GM12878 (cell line): ENCODE measurements around the gene OSBPL7. TPM values are rescaled to one million over a fixed set of nuclear protein-coding genes. Genes with fewer than 3 reads are reported as not detected.

Experiments used
- ASH2L ChIP-seq: fragments of 300-600, 200-600 bp; sonication (generic); IDR thresholded peaks from 2 replicates; pipeline ENCODE4 v1.6.1; 2017; ENCODE audit warnings: low read depth, mild to moderate bottlenecking, borderline replicate concordance
- BMI1 ChIP-seq: fragments of 450-650 bp; IDR thresholded peaks from 2 replicates; pipeline ENCODE4 v1.6.1; 2016; ENCODE audit warnings: mild to moderate bottlenecking, moderate library complexity, borderline replicate concordance
- CHD4 ChIP-seq: fragments of 200-600 bp; sonication (generic); IDR thresholded peaks from 2 replicates; pipeline ENCODE4 v1.6.1; 2016; ENCODE audit warnings: mild to moderate bottlenecking
- NBN ChIP-seq: fragments of 450-650 bp; IDR thresholded peaks from 2 replicates; pipeline ENCODE4 v1.6.1; 2016
- PAX8 ChIP-seq: fragments of 450-650 bp; IDR thresholded peaks from 2 replicates; pipeline ENCODE4 v1.6.1; 2017; ENCODE audit warnings: mild to moderate bottlenecking, moderate library complexity
- SMARCA5 ChIP-seq: fragments of 450-650 bp; IDR thresholded peaks from 2 replicates; pipeline ENCODE4 v1.6.1; 2017; ENCODE audit warnings: mild to moderate bottlenecking
- ZNF274 ChIP-seq: IDR thresholded peaks from one replicate; pipeline ENCODE4 v1.8.0; 2011; ENCODE audit not compliant: insufficient read length, insufficient read depth
- polyA plus RNA-seq, 11 experiments: library from polyadenylated mRNA; depleted of rRNA in 4 of 11; unstranded in 6 of 11; stranded (reverse) in 5 of 11; fragments of >200 nt; fragmentation: Nextera tagmentation in 4 of 11; fragmentation: Illumina TruSeq in 1 of 11; extraction: Ambion mirVana in 4 of 11; extraction: Trizol in 1 of 11; gene quantifications; 1 replicate in 1 of 11; 2 replicates in 10 of 11; pipeline versions ENCODE4 v1.2.1 to v1.2.3, GENCODE V29; 2011 to 2016; ENCODE audit warnings: inconsistent platforms in 2 of 11, missing spikeins in 2 of 11, low read depth in 1 of 11
- total RNA-seq, 4 experiments: library from RNA; depleted of rRNA in 3 of 4; stranded (reverse); fragments of >200 nt in 3 of 4; fragmentation: Illumina TruSeq in 1 of 4; extraction: Trizol in 1 of 4; gene quantifications; 2 replicates each; pipeline versions ENCODE4 v1.2.1 to v1.2.3, GENCODE V29; 2013 to 2021
- TF ChIP-seq, protein P1 (sequence below): fragments of 450-650 bp; formaldehyde crosslinking; IDR thresholded peaks from 2 replicates; pipeline ENCODE4 v1.4.0; 2020; ENCODE audit warnings: mild to moderate bottlenecking, moderate library complexity
- TF ChIP-seq, protein P2 (sequence below): fragments of 450-650 bp; IDR thresholded peaks from 2 replicates; pipeline ENCODE4 v1.6.1; 2017; ENCODE audit warnings: antibody characterized with exemption, mild to moderate bottlenecking, moderate library complexity

OSBPL7 gene
- total and polyA plus RNA-seq, 10 of the 15 experiments (the other 5 are each of a cell fraction or from before 2014, with no cell fraction given), result 0.50 to 16.1 (median 6.7) TPM

DNA sequence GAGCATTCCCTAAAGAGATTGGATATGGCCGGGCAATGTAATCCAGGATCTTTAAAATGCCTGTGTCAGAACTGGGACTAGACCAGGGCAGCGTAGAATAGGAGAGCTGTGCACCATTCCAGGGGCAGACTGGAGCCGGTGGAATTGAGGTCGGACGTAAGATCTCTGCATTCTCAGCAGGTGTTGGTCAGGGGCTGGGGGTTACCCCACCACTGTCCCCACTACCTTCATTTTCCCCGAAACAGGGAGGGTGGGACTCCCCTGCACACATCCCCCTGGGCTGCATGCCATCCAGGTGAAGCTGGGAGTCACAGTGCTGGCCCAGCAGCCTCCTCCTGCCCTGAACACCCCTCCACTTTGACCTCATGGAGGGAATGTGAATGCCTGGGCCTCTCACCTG, 17.8 kb downstream of the OSBPL7 start (continued):
- TF ChIP-seq, protein P1, sequence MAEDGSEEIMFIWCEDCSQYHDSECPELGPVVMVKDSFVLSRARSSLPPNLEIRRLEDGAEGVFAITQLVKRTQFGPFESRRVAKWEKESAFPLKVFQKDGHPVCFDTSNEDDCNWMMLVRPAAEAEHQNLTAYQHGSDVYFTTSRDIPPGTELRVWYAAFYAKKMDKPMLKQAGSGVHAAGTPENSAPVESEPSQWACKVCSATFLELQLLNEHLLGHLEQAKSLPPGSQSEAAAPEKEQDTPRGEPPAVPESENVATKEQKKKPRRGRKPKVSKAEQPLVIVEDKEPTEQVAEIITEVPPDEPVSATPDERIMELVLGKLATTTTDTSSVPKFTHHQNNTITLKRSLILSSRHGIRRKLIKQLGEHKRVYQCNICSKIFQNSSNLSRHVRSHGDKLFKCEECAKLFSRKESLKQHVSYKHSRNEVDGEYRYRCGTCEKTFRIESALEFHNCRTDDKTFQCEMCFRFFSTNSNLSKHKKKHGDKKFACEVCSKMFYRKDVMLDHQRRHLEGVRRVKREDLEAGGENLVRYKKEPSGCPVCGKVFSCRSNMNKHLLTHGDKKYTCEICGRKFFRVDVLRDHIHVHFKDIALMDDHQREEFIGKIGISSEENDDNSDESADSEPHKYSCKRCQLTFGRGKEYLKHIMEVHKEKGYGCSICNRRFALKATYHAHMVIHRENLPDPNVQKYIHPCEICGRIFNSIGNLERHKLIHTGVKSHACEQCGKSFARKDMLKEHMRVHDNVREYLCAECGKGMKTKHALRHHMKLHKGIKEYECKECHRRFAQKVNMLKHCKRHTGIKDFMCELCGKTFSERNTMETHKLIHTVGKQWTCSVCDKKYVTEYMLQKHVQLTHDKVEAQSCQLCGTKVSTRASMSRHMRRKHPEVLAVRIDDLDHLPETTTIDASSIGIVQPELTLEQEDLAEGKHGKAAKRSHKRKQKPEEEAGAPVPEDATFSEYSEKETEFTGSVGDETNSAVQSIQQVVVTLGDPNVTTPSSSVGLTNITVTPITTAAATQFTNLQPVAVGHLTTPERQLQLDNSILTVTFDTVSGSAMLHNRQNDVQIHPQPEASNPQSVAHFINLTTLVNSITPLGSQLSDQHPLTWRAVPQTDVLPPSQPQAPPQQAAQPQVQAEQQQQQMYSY, result no peak
- TF ChIP-seq ASH2L (no peak), SMARCA5 (no peak), NBN (no peak), CHD4 (no peak), PAX8 (no peak), ZNF274 (no peak), BMI1 (no peak)
- TF ChIP-seq, protein P2, sequence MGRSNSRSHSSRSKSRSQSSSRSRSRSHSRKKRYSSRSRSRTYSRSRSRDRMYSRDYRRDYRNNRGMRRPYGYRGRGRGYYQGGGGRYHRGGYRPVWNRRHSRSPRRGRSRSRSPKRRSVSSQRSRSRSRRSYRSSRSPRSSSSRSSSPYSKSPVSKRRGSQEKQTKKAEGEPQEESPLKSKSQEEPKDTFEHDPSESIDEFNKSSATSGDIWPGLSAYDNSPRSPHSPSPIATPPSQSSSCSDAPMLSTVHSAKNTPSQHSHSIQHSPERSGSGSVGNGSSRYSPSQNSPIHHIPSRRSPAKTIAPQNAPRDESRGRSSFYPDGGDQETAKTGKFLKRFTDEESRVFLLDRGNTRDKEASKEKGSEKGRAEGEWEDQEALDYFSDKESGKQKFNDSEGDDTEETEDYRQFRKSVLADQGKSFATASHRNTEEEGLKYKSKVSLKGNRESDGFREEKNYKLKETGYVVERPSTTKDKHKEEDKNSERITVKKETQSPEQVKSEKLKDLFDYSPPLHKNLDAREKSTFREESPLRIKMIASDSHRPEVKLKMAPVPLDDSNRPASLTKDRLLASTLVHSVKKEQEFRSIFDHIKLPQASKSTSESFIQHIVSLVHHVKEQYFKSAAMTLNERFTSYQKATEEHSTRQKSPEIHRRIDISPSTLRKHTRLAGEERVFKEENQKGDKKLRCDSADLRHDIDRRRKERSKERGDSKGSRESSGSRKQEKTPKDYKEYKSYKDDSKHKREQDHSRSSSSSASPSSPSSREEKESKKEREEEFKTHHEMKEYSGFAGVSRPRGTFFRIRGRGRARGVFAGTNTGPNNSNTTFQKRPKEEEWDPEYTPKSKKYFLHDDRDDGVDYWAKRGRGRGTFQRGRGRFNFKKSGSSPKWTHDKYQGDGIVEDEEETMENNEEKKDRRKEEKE, result no peak
